HL-60 (cell line): ENCODE data around the gene MYO6.

Source experiments
- DNase-seq, 2 experiments: peaks; one replicate each; pipeline ENCODE4 v3.0.0-alpha.2; 2010 to 2020; ENCODE audit warnings: low read depth in 1 of 2, low spot score in 1 of 2
- H3K27ac ChIP-seq: fragments of 250-450 bp; sonication (Bioruptor Pico); replicated peaks from 2 replicates; pipeline ENCODE4 v1.5.1; 2020; ENCODE audit warnings: mild to moderate bottlenecking, moderate library complexity
- H3K27me3 ChIP-seq: fragments of 250-450 bp; sonication (Bioruptor Pico); 2 replicates; pipeline ENCODE4 v1.5.1; 2021; ENCODE audit warnings: mild to moderate bottlenecking, moderate library complexity; ENCODE audit not compliant: insufficient read depth, poor library complexity, severe bottlenecking
- H3K4me3 ChIP-seq: replicated peaks from 2 replicates; pipeline ENCODE4 v1.5.1; 2011; ENCODE audit warnings: mild to moderate bottlenecking, control low read depth, low read length; ENCODE audit not compliant: insufficient read depth
- GABPA ChIP-seq: IDR thresholded peaks from 2 replicates; pipeline ENCODE4 v1.6.1; 2012; ENCODE audit warnings: low read depth
- POLR2AphosphoS5 ChIP-seq: IDR thresholded peaks from 2 replicates; pipeline ENCODE4 v1.6.1; 2012; ENCODE audit warnings: low read depth
- SPI1 ChIP-seq: IDR thresholded peaks from 2 replicates; pipeline ENCODE4 v1.6.1; 2012; ENCODE audit warnings: low read depth, mild to moderate bottlenecking, borderline replicate concordance
- TF ChIP-seq, protein P1 (sequence below): IDR thresholded peaks from one replicate; pipeline ENCODE4 v1.5.1; 2011; ENCODE audit warnings: low read length, control low read depth, inconsistent platforms; ENCODE audit not compliant: insufficient read depth
- TF ChIP-seq, protein P2 (sequence below): IDR thresholded peaks from 2 replicates; pipeline ENCODE4 v1.6.1; 2012; ENCODE audit warnings: low read depth; ENCODE audit not compliant: insufficient replicate concordance

The MYO6 gene

DNA sequence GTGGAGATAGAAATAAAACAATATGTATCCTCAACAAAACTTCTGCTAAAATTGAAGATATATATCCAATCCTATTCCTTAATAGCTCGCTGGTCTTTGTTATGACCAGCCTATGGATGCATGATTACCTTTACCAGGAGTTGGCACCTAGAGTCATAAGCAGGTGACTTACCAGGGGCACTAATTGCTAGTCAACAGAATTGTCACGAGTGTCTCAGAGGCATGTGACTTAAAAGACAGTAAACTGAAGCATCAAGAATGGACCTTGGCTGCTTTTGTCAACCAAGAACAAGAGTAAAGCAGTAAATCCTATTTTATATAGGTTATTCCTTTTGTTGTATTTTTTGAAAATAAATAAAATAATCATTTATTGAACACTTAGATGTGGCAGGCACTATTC lies 115.4 kb downstream of the MYO6 start:
- no peak overlapping the region for H3K27ac ChIP-seq
- no peak overlapping the region for H3K4me3 ChIP-seq
- no peaks in the 10 kb centered on the region for H3K27me3 ChIP-seq
- no peak for TF ChIP-seq GABPA
- no peak for TF ChIP-seq POLR2AphosphoS5
- no peak for TF ChIP-seq SPI1
- TF ChIP-seq, protein P1, sequence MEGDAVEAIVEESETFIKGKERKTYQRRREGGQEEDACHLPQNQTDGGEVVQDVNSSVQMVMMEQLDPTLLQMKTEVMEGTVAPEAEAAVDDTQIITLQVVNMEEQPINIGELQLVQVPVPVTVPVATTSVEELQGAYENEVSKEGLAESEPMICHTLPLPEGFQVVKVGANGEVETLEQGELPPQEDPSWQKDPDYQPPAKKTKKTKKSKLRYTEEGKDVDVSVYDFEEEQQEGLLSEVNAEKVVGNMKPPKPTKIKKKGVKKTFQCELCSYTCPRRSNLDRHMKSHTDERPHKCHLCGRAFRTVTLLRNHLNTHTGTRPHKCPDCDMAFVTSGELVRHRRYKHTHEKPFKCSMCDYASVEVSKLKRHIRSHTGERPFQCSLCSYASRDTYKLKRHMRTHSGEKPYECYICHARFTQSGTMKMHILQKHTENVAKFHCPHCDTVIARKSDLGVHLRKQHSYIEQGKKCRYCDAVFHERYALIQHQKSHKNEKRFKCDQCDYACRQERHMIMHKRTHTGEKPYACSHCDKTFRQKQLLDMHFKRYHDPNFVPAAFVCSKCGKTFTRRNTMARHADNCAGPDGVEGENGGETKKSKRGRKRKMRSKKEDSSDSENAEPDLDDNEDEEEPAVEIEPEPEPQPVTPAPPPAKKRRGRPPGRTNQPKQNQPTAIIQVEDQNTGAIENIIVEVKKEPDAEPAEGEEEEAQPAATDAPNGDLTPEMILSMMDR, result no peak
- TF ChIP-seq, protein P2, sequence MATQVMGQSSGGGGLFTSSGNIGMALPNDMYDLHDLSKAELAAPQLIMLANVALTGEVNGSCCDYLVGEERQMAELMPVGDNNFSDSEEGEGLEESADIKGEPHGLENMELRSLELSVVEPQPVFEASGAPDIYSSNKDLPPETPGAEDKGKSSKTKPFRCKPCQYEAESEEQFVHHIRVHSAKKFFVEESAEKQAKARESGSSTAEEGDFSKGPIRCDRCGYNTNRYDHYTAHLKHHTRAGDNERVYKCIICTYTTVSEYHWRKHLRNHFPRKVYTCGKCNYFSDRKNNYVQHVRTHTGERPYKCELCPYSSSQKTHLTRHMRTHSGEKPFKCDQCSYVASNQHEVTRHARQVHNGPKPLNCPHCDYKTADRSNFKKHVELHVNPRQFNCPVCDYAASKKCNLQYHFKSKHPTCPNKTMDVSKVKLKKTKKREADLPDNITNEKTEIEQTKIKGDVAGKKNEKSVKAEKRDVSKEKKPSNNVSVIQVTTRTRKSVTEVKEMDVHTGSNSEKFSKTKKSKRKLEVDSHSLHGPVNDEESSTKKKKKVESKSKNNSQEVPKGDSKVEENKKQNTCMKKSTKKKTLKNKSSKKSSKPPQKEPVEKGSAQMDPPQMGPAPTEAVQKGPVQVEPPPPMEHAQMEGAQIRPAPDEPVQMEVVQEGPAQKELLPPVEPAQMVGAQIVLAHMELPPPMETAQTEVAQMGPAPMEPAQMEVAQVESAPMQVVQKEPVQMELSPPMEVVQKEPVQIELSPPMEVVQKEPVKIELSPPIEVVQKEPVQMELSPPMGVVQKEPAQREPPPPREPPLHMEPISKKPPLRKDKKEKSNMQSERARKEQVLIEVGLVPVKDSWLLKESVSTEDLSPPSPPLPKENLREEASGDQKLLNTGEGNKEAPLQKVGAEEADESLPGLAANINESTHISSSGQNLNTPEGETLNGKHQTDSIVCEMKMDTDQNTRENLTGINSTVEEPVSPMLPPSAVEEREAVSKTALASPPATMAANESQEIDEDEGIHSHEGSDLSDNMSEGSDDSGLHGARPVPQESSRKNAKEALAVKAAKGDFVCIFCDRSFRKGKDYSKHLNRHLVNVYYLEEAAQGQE, result no peak
- no peak for DNase-seq

DNA sequence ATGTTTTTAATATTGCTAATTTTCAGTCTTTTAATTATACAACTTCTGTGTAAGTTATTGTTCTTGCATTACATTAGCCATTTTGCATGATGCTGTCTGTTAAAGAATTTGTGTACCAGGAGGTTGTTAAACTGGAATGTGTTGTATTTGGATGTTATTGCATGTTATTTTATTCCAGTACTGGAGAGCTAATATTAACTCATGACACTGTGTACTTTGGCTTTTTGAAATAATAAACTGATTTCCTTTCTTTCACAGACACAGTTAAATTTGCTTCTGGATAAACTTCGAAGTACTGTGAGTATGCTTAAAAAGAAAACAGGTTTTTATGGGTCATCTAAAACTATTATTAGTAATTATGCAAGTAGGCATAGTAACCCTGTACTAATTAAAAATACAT lies 121.3 kb downstream of the MYO6 start:
- H3K27me3 ChIP-seq, result no peaks in the 10 kb centered on the region
- no peak overlapping the region for H3K4me3 ChIP-seq
- H3K27ac ChIP-seq, result no peak overlapping the region
- no peak for DNase-seq
- TF ChIP-seq, protein P1, result no peak
- TF ChIP-seq GABPA (no peak), POLR2AphosphoS5 (no peak), SPI1 (no peak)
- TF ChIP-seq, protein P2, result no peak

DNA sequence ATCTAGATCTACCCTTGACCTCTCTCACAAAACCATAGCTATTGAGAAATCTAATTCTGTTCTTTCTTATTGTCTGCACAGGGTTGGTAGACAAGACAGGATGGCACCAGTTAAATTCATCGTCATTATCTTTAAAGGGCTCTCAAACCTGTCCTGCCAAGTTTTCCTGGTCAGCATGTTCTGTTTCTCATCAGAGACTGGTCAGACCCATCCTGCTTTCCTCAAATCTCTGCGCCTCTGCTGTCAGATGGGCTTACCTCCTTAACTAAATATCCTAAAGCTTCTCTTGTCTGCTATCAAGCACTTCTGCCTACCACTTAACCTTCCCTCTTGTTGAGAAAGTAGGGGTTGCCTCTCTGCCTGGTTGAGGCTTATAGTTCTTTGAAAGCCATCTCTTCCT lies 125.2 kb downstream of the MYO6 start:
- Histone ChIP-seq H3K27me3 (no peaks in the 10 kb centered on the region), H3K27ac (no peak overlapping the region), H3K4me3 (no peak overlapping the region)
- no peak for DNase-seq
- no peak for TF ChIP-seq POLR2AphosphoS5
- TF ChIP-seq, protein P2, result no peak
- no peak for TF ChIP-seq GABPA
- TF ChIP-seq, protein P1, result no peak
- TF ChIP-seq SPI1, result no peak
